PC-3 (cell line): ENCODE data around the gene TBX6.

Experiments used
- CTCF ChIP-seq: fragments of 300-600 bp; sonication (generic); conservative IDR thresholded peaks from 2 replicates; pipeline ENCODE4 v1.5.1; 2017; ENCODE audit warnings: antibody characterized with exemption, low read depth, mild to moderate bottlenecking, low read length
- EZH2 ChIP-seq: fragments of 300-600 bp; sonication (generic); IDR thresholded peaks from one replicate; pipeline ENCODE4 v1.6.1; 2017; ENCODE audit warnings: antibody characterized with exemption, mild to moderate bottlenecking, low read length; ENCODE audit not compliant: unreplicated experiment
- EZH2phosphoT487 ChIP-seq: fragments of 300-600 bp; sonication (generic); IDR thresholded peaks from 2 replicates; pipeline ENCODE4 v1.6.1; 2018; ENCODE audit warnings: mild to moderate bottlenecking, antibody characterized with exemption, low read length, borderline replicate concordance

GRCh38 chr16:30131869-30132475 lies 40.2 kb upstream of the TBX6 start:
- TF ChIP-seq CTCF (no peak), EZH2 (no peak), EZH2phosphoT487 (no peak)
